Type B pancreatic cell (in vitro differentiated cells): ENCODE measurements around the gene NGEF. TPM values are rescaled to one million over a fixed set of nuclear protein-coding genes. Genes with fewer than 3 reads are reported as not detected.
A peak's percentile ranks its signal among the peaks of the same experiment; 100 is the strongest.

ENCODE experiments used
- DNase-seq: peaks from one replicate; pipeline ENCODE4 v3.0.0; 2021; ENCODE audit warnings: mixed read lengths; ENCODE audit not compliant: unreplicated experiment; ENCODE audit errors: extremely low spot score
- H3K27ac Mint-ChIP-seq: 2 replicates; pipeline ENCODE4 v1.8.0; 2021; ENCODE audit warnings: mild to moderate bottlenecking, mixed read lengths
- H3K27me3 Mint-ChIP-seq: 2 replicates; pipeline ENCODE4 v1.8.0; 2021; ENCODE audit warnings: mixed read lengths
- H3K36me3 Mint-ChIP-seq: 2 replicates; pipeline ENCODE4 v1.8.0; 2021; ENCODE audit warnings: mixed read lengths
- H3K4me1 Mint-ChIP-seq: one replicate; pipeline ENCODE4 v1.8.0; 2021; ENCODE audit warnings: mixed read lengths; ENCODE audit not compliant: unreplicated experiment
- H3K4me3 Mint-ChIP-seq: 2 replicates; pipeline ENCODE4 v1.8.0; 2021; ENCODE audit warnings: mild to moderate bottlenecking, mixed read lengths
- H3K9me3 Mint-ChIP-seq: 2 replicates; pipeline ENCODE4 v1.8.0; 2021; ENCODE audit warnings: mixed read lengths
- total RNA-seq: library from RNA; stranded (reverse); gene quantifications from 2 replicates; pipeline ENCODE4 v1.2.1, GENCODE V29; 2021; ENCODE audit warnings: low replicate concordance
- TF ChIP-seq, protein P1 (sequence below): fragments of 200-600 bp; sonication (generic); conservative IDR thresholded peaks from 2 replicates; pipeline ENCODE4 v1.5.0; 2021; ENCODE audit warnings: antibody characterized with exemption, mild to moderate bottlenecking

The NGEF gene
- total RNA-seq, 1 donor from 2014 or later = 20.7 TPM

DNA sequence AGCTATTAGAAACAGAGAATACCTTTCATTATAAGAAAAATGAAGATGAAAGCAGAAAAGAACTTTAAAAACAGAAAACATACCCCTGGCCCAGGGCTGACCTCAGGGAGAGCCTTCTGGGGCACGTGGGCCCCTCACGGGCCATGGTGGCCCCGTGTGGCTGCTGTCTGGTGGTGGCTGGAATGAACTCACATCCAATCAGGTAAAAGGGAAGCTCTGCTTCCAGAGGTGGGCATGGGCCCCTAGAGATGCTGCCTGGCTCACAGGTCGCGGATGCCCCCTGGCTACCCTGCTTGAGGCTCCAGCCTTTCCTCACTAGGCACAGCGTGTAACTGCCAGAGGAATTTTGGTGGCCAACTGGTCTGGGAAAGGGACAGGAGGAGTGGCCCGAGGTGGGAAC lies 126.4 kb downstream of the NGEF start:
- DNase-seq = no peak
- Mint-ChIP-seq H3K36me3 (no peaks in the 10 kb centered on the region), H3K4me1 (peaks cover 17% of the 10 kb centered on the region), H3K9me3 (no peaks in the 10 kb centered on the region), H3K4me3 (no peak overlapping the region), H3K27me3 (no peaks in the 10 kb centered on the region), H3K27ac (no peak overlapping the region)
- TF ChIP-seq, protein P1, sequence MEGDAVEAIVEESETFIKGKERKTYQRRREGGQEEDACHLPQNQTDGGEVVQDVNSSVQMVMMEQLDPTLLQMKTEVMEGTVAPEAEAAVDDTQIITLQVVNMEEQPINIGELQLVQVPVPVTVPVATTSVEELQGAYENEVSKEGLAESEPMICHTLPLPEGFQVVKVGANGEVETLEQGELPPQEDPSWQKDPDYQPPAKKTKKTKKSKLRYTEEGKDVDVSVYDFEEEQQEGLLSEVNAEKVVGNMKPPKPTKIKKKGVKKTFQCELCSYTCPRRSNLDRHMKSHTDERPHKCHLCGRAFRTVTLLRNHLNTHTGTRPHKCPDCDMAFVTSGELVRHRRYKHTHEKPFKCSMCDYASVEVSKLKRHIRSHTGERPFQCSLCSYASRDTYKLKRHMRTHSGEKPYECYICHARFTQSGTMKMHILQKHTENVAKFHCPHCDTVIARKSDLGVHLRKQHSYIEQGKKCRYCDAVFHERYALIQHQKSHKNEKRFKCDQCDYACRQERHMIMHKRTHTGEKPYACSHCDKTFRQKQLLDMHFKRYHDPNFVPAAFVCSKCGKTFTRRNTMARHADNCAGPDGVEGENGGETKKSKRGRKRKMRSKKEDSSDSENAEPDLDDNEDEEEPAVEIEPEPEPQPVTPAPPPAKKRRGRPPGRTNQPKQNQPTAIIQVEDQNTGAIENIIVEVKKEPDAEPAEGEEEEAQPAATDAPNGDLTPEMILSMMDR = no peak

DNA sequence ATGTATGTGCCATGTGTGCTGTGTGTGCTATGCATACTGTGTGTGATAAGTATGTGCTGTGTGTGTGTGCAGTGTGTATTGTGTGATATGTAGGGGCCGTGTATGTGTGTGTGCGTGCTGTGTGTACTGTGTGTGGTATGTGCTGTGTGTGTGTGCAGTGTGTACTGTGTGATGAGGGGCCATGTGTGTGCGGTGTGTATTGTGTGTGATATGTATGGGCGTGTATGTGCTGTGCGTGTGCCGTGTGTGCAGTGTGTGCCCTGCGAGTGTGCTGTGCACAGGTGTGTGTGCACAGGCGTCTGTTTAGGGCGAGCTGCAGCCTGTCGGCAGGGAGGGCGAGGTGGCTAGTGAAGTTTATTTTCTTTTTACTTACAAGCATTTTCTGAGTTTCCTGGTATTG lies 126.9 kb downstream of the NGEF start:
- Mint-ChIP-seq H3K27ac (peak overlapping the region; percentile 46), H3K9me3 (no peaks in the 10 kb centered on the region), H3K4me1 (peaks cover 15% of the 10 kb centered on the region), H3K4me3 (peak overlapping the region; percentile 17), H3K36me3 (no peaks in the 10 kb centered on the region), H3K27me3 (no peaks in the 10 kb centered on the region)
- TF ChIP-seq, protein P1 = no peak
- DNase-seq = no peak

- Mint-ChIP-seq H3K27me3 (no peaks in the 10 kb centered on the region), H3K4me3 (peak overlapping the region; percentile 25)
These were observed 127.6 kb downstream of the NGEF start for GRCh38 chr2:232885264-232885961.

GRCh38 chr2:232884549-232885263 lies 128.3 kb downstream of the NGEF start:
- Mint-ChIP-seq H3K36me3 (no peaks in the 10 kb centered on the region), H3K4me1 (peaks cover 6% of the 10 kb centered on the region), H3K27ac (no peak overlapping the region), H3K9me3 (no peaks in the 10 kb centered on the region), H3K27me3 (no peaks in the 10 kb centered on the region), H3K4me3 (no peak overlapping the region)
- TF ChIP-seq, protein P1 = no peak
- no peak for DNase-seq

More at GRCh38 chr2:232885264-232885961, 127.6 kb downstream of the NGEF start:
- Mint-ChIP-seq H3K27ac (no peak overlapping the region), H3K4me1 (peaks cover 8% of the 10 kb centered on the region), H3K36me3 (no peaks in the 10 kb centered on the region), H3K9me3 (no peaks in the 10 kb centered on the region)
- TF ChIP-seq, protein P1 = no peak
- DNase-seq = peak; percentile 49

DNA sequence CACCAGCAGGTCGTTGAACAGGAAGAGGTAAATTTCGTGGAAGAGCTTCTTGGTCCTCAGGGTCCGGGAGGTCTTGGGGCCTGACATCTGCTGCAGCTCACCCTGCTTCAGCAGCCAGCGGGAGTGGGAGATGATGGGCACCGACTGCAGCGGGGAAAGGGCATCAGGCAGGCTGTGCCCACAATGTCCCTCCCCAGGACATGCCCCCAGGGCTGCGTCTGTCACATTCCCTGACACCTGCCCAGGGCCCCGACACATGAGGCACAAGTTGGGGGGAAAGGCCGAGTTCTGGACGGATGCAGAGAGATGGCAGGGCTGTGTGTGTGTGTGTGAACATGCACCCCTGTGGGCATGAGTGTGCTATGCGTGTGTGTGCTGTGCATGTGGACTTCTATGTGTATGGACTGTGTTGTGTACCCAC lies 129.0 kb downstream of the NGEF start:
- H3K4me3 Mint-ChIP-seq = no peak overlapping the region
- H3K36me3 Mint-ChIP-seq = no peaks in the 10 kb centered on the region
- no peaks in the 10 kb centered on the region for H3K27me3 Mint-ChIP-seq
- TF ChIP-seq, protein P1 = no peak
- no peaks in the 10 kb centered on the region for H3K9me3 Mint-ChIP-seq
- DNase-seq = no peak
- H3K4me1 Mint-ChIP-seq = peaks cover 6% of the 10 kb centered on the region
- no peak overlapping the region for H3K27ac Mint-ChIP-seq
